ENCODE results near the gene LCE5A.

The LCE5A gene

GRCh38 chr1:152479792-152480595, 30.6 kb upstream of the LCE5A start:
- no peak for TF ChIP-seq SIN3A (IDR thresholded peaks at IDR 0.05; ENCODE audit: borderline replicate concordance, insufficient read depth, low read length)
- no peak for TF ChIP-seq POLR2AphosphoS5 (IDR thresholded peaks at IDR 0.05; ENCODE audit: low read depth, low read length)
- TF ChIP-seq FOXP2 (optimal IDR thresholded peaks at IDR 0.05; ENCODE audit: borderline replicate concordance, extremely low read depth, extremely low read length, insufficient read depth) = no peak
- TF ChIP-seq, protein P1, sequence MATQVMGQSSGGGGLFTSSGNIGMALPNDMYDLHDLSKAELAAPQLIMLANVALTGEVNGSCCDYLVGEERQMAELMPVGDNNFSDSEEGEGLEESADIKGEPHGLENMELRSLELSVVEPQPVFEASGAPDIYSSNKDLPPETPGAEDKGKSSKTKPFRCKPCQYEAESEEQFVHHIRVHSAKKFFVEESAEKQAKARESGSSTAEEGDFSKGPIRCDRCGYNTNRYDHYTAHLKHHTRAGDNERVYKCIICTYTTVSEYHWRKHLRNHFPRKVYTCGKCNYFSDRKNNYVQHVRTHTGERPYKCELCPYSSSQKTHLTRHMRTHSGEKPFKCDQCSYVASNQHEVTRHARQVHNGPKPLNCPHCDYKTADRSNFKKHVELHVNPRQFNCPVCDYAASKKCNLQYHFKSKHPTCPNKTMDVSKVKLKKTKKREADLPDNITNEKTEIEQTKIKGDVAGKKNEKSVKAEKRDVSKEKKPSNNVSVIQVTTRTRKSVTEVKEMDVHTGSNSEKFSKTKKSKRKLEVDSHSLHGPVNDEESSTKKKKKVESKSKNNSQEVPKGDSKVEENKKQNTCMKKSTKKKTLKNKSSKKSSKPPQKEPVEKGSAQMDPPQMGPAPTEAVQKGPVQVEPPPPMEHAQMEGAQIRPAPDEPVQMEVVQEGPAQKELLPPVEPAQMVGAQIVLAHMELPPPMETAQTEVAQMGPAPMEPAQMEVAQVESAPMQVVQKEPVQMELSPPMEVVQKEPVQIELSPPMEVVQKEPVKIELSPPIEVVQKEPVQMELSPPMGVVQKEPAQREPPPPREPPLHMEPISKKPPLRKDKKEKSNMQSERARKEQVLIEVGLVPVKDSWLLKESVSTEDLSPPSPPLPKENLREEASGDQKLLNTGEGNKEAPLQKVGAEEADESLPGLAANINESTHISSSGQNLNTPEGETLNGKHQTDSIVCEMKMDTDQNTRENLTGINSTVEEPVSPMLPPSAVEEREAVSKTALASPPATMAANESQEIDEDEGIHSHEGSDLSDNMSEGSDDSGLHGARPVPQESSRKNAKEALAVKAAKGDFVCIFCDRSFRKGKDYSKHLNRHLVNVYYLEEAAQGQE (IDR thresholded peaks at IDR 0.05; ENCODE audit: insufficient read depth in 1 of 2, low read depth in 2 of 2, low read length in 2 of 2) = no peak
- no peak for TF ChIP-seq TAF1 (IDR thresholded peaks at IDR 0.05; ENCODE audit: borderline replicate concordance, insufficient read depth, low read length)

- TF ChIP-seq FOXP2 (optimal IDR thresholded peaks at IDR 0.05; ENCODE audit: borderline replicate concordance, extremely low read depth, extremely low read length, insufficient read depth) = no peak
- TF ChIP-seq SIN3A (IDR thresholded peaks at IDR 0.05; ENCODE audit: borderline replicate concordance, insufficient read depth, low read length) = no peak
- TF ChIP-seq, protein P1 (IDR thresholded peaks at IDR 0.05; ENCODE audit: insufficient read depth in 1 of 2, low read depth in 2 of 2, low read length in 2 of 2) = no peak
- TF ChIP-seq TAF1 (IDR thresholded peaks at IDR 0.05; ENCODE audit: borderline replicate concordance, insufficient read depth, low read length) = no peak
- no peak for TF ChIP-seq POLR2AphosphoS5 (IDR thresholded peaks at IDR 0.05; ENCODE audit: low read depth, low read length)
These were observed 28.5 kb upstream of the LCE5A start for GRCh38 chr1:152481869-152482664.

DNA sequence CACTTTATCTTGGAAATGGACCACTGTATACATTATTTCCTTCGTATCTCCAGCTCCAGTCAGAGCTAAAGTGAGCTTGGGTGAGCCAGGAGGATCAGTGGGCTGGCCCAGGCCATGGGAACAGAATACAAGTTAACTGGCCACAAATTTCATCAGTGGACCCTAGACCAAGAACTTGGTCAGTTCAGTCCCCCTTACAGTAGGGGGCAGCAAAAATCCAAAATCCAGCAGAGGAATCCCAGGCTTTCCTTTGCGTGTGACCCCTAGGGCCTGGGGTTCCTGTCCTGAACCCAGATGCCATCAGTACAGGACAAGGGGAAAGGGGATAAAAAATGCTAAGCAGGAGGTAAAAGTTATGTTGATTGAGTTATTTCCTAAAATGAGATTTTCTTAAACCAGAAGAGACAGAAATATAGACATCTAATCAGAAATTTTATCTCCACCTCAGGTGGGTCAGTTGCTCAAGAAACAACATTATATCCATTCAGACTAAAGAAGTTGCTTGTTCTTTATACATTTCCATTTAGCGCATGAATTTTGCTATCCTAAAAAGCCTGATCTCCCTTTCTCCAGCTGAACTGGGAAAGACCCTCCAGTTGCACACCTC, 24.1 kb upstream of the LCE5A start:
- no peak for TF ChIP-seq SIN3A (IDR thresholded peaks at IDR 0.05; ENCODE audit: borderline replicate concordance, insufficient read depth, low read length)
- TF ChIP-seq FOXP2 (optimal IDR thresholded peaks at IDR 0.05; ENCODE audit: borderline replicate concordance, extremely low read depth, extremely low read length, insufficient read depth) = no peak
- TF ChIP-seq POLR2AphosphoS5 (IDR thresholded peaks at IDR 0.05; ENCODE audit: low read depth, low read length) = no peak
- no peak for TF ChIP-seq TAF1 (IDR thresholded peaks at IDR 0.05; ENCODE audit: borderline replicate concordance, insufficient read depth, low read length)
- TF ChIP-seq, protein P1 (IDR thresholded peaks at IDR 0.05; ENCODE audit: insufficient read depth in 1 of 2, low read depth in 2 of 2, low read length in 2 of 2) = no peak

DNA sequence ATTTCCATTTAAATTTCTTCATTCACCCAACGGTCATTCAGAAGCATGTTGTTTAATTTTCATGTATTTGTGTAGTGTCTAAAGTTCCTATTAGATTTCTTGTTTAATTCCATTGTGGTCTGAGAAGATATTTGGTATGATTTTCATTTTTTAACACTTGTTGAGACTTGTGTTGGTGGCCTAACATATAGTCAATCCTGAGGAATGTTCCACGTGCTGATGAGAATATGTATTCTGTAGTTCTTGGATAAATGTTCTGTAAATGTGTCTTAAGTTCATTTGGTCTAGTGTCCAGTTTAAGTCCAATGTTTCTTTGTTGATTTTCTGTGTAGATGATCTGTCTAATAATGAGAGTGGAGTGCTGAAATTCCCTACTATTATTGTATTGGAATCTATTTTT, 22.7 kb upstream of the LCE5A start:
- TF ChIP-seq SIN3A (IDR thresholded peaks at IDR 0.05; ENCODE audit: borderline replicate concordance, insufficient read depth, low read length) (no peak), FOXP2 (optimal IDR thresholded peaks at IDR 0.05; ENCODE audit: borderline replicate concordance, extremely low read depth, extremely low read length, insufficient read depth) (no peak), TAF1 (IDR thresholded peaks at IDR 0.05; ENCODE audit: borderline replicate concordance, insufficient read depth, low read length) (no peak), POLR2AphosphoS5 (IDR thresholded peaks at IDR 0.05; ENCODE audit: low read depth, low read length) (no peak)
- TF ChIP-seq, protein P1 (IDR thresholded peaks at IDR 0.05; ENCODE audit: insufficient read depth in 1 of 2, low read depth in 2 of 2, low read length in 2 of 2) = no peak
